ENCODE data around the gene PLA2G6. TPM values are rescaled to one million over a fixed set of nuclear protein-coding genes. Genes with fewer than 3 reads are reported as not detected.

Gene PLA2G6
- 10 to 100 TPM; 41.5 to 68.0 TPM for total RNA-seq

GRCh38 chr22:38181453-38182200, at the start of gene PLA2G6:
Gene PLA2G6, minus strand, starts transcription at chr22:38181830. Its CDS starts 12,404 bp downstream, at chr22:38169426.
- Histone ChIP-seq H3K9me3 (no peaks in the 10 kb centered on the region), H3K4me3 (peak within 1 kb of the TSS; percentile 24 to 80), H3K27me3 (no peaks in the 10 kb centered on the region), H3K4me1 (peaks cover 31% of the 10 kb centered on the region), H3K27ac (peak within 1 kb of the TSS; percentile 80 to 88 (median 86)), H3K36me3 (replicated peaks in 1 of 2; ENCODE audit: insufficient read depth in 1 of 2, low read depth in 2 of 2) (no peaks in the 10 kb centered on the region)
- TF ChIP-seq POLR2A (IDR thresholded peaks at IDR 0.05) (peak in 2 of 3 donors; percentile 59 to 72), CTCF (IDR thresholded peaks at IDR 0.05) (no peak)
- ATAC-seq = peak; percentile 96
- 0 to 1% methylated on average over 25 to 48 of the region's 48 CpGs for WGBS, 2 donors
- intact Hi-C loops (cut with DNase I) = no loop called here
- peak; percentile 99 for DNase-seq

GRCh38 chr22:38230916-38231315, 49.3 kb upstream of the PLA2G6 start:
- H3K4me3 ChIP-seq = no peak overlapping the region
- intact Hi-C loops (cut with DNase I) = no loop called here
- H3K4me1 ChIP-seq = peaks cover 12% of the 10 kb centered on the region
- TF ChIP-seq CTCF (IDR thresholded peaks at IDR 0.05) = no peak
- no peak for TF ChIP-seq POLR2A (IDR thresholded peaks at IDR 0.05)
- 75 to 80% methylated on average over 9 of the region's 9 CpGs for WGBS, 2 donors
- DNase-seq (no peak), ATAC-seq (no peak)
- H3K36me3 ChIP-seq (replicated peaks in 1 of 2; ENCODE audit: insufficient read depth in 1 of 2, low read depth in 2 of 2) = peaks cover 0 to 5% of the 10 kb centered on the region in 2 donors
- no peak overlapping the region for H3K27ac ChIP-seq
- no peaks in the 10 kb centered on the region for H3K9me3 ChIP-seq
- H3K27me3 ChIP-seq = no peaks in the 10 kb centered on the region

GRCh38 chr22:38230108-38230825, 48.6 kb upstream of the PLA2G6 start:
- 71 to 76% methylated on average over 8 to 13 of the region's 15 CpGs for WGBS, 2 donors
- no peak overlapping the region for H3K4me3 ChIP-seq
- ATAC-seq = peak; percentile 51
- intact Hi-C loops (cut with DNase I) = no loop called here
- H3K4me1 ChIP-seq = peaks cover 12% of the 10 kb centered on the region
- no peaks in the 10 kb centered on the region for H3K9me3 ChIP-seq
- peaks cover 0 to 6% of the 10 kb centered on the region in 2 donors for H3K36me3 ChIP-seq (replicated peaks in 1 of 2; ENCODE audit: insufficient read depth in 1 of 2, low read depth in 2 of 2)
- no peaks in the 10 kb centered on the region for H3K27me3 ChIP-seq
- peak overlapping the region in 3 of 4 donors; percentile 16 to 42 (median 29) for H3K27ac ChIP-seq
- peak in 4 of 7 experiments; percentile 19 to 55 (median 40) for TF ChIP-seq CTCF (IDR thresholded peaks at IDR 0.05)
- TF ChIP-seq POLR2A (IDR thresholded peaks at IDR 0.05) = no peak
- peak; percentile 33 to 65 (median 62) for DNase-seq

GRCh38 chr22:38228873-38229740, 47.5 kb upstream of the PLA2G6 start:
- H3K4me3 ChIP-seq = no peak overlapping the region
- peaks cover 5 to 7% of the 10 kb centered on the region in 2 donors for H3K36me3 ChIP-seq (replicated peaks in 1 of 2; ENCODE audit: insufficient read depth in 1 of 2, low read depth in 2 of 2)
- ATAC-seq = peak; percentile 38
- intact Hi-C loops (cut with DNase I) = no loop called here
- 78 to 80% methylated on average over 12 to 14 of the region's 14 CpGs for WGBS, 2 donors
- H3K9me3 ChIP-seq = no peaks in the 10 kb centered on the region
- peaks cover 12% of the 10 kb centered on the region for H3K4me1 ChIP-seq
- DNase-seq = peak in 3 of 4 donors; percentile 51 to 80 (median 51)
- H3K27ac ChIP-seq = peak overlapping the region; percentile 52 to 67 (median 61)
- H3K27me3 ChIP-seq = no peaks in the 10 kb centered on the region
- TF ChIP-seq POLR2A (IDR thresholded peaks at IDR 0.05) (no peak), CTCF (IDR thresholded peaks at IDR 0.05) (no peak)
